GM23338 (cell line): ENCODE results near the gene R3HDM4. TPM values are rescaled to one million over a fixed set of nuclear protein-coding genes. Genes with fewer than 3 reads are reported as not detected.

ENCODE experiments used
- ATAC-seq: fragments of 200-7000 bp; cut with Tn5 transposase; 3 replicates; pipeline ENCODE4 v1.9.1; 2020
- DNase-seq: peaks from one replicate; pipeline ENCODE4 v3.0.0-alpha.2; 2015; ENCODE audit warnings: low spot score
- H2AFZ ChIP-seq: fragments of 200-600 bp; sonication (generic); 2 replicates; pipeline ENCODE4 v1.8.0; 2016; ENCODE audit warnings: antibody characterized with exemption, mild to moderate bottlenecking, moderate library complexity
- H3F3A ChIP-seq: fragments of 200-600 bp; sonication (generic); replicated peaks from 2 replicates; pipeline ENCODE4 v1.8.0; 2017; ENCODE audit warnings: antibody characterized with exemption, mixed run types, low read depth
- H3K27ac ChIP-seq: fragments of 200-600 bp; sonication (generic); 2 replicates; pipeline ENCODE4 v1.6.1; 2016; ENCODE audit warnings: low read depth
- H3K27me3 ChIP-seq: fragments of 200-600 bp; sonication (generic); 2 replicates; pipeline ENCODE4 v1.8.0; 2016; ENCODE audit warnings: mild to moderate bottlenecking, mixed run types, moderate library complexity; ENCODE audit not compliant: insufficient read depth
- H3K36me3 ChIP-seq: fragments of 200-600 bp; sonication (generic); 2 replicates; pipeline ENCODE4 v1.8.0; 2016; ENCODE audit warnings: mild to moderate bottlenecking; ENCODE audit not compliant: insufficient read depth
- H3K4me1 ChIP-seq: fragments of 200-600 bp; sonication (generic); 2 replicates; pipeline ENCODE4 v1.8.0; 2016; ENCODE audit warnings: mild to moderate bottlenecking, moderate library complexity; ENCODE audit not compliant: insufficient read depth
- H3K4me2 ChIP-seq: fragments of 200-600 bp; sonication (generic); 2 replicates; pipeline ENCODE4 v1.7.1; 2017; ENCODE audit warnings: mixed run types
- H3K4me3 ChIP-seq: fragments of 200-600 bp; sonication (generic); 2 replicates; pipeline ENCODE4 v1.6.1; 2016; ENCODE audit warnings: mixed run types
- H3K79me2 ChIP-seq: fragments of 200-600 bp; sonication (generic); replicated peaks from 2 replicates; pipeline ENCODE4 v1.8.0; 2017; ENCODE audit warnings: mild to moderate bottlenecking; ENCODE audit not compliant: insufficient read depth
- H3K9me2 ChIP-seq: fragments of 200-600 bp; sonication (generic); 2 replicates; pipeline ENCODE4 v1.8.0; 2017; ENCODE audit not compliant: insufficient read depth
- H4K20me1 ChIP-seq: fragments of 200-600 bp; sonication (generic); replicated peaks from 2 replicates; pipeline ENCODE4 v1.8.0; 2017; ENCODE audit warnings: mild to moderate bottlenecking; ENCODE audit not compliant: insufficient read depth
- H3K27ac Mint-ChIP-seq: 2 replicates; pipeline ENCODE4 v1.8.0; 2020; ENCODE audit warnings: inconsistent platforms, mild to moderate bottlenecking, moderate library complexity, mixed read lengths
- H3K27me3 Mint-ChIP-seq: 3 replicates; pipeline ENCODE4 v1.8.0; 2022; ENCODE audit warnings: low read depth, mild to moderate bottlenecking, moderate library complexity, mixed read lengths, inconsistent platforms; ENCODE audit not compliant: insufficient read depth, poor library complexity
- H3K36me3 Mint-ChIP-seq: 3 replicates; pipeline ENCODE4 v1.8.0; 2021; ENCODE audit warnings: low read depth, mild to moderate bottlenecking, inconsistent platforms, moderate library complexity, mixed read lengths
- H3K4me1 Mint-ChIP-seq: 3 replicates; pipeline ENCODE4 v1.8.0; 2020; ENCODE audit warnings: mild to moderate bottlenecking, inconsistent platforms, mixed read lengths
- H3K4me3 Mint-ChIP-seq: 3 replicates; pipeline ENCODE4 v1.8.0; 2021; ENCODE audit warnings: moderate library complexity, mild to moderate bottlenecking, inconsistent platforms, mixed read lengths
- H3K9me3 Mint-ChIP-seq: 3 replicates; pipeline ENCODE4 v1.8.0; 2020; ENCODE audit warnings: moderate library complexity, mild to moderate bottlenecking, inconsistent platforms, mixed read lengths
- CREB1 ChIP-seq: fragments of 250-450 bp; sonication (Bioruptor Pico); IDR thresholded peaks from 2 replicates; pipeline ENCODE4 v1.5.0; 2020; ENCODE audit warnings: low read depth, mild to moderate bottlenecking, moderate library complexity
- EZH2 ChIP-seq: fragments of 200-600 bp; sonication (generic); IDR thresholded peaks from one replicate; pipeline ENCODE4 v1.8.0; 2017; ENCODE audit warnings: antibody characterized with exemption, mild to moderate bottlenecking, low read depth; ENCODE audit not compliant: unreplicated experiment
- EZH2phosphoT487 ChIP-seq: fragments of 200-600 bp; sonication (generic); IDR thresholded peaks from one replicate; pipeline ENCODE4 v1.8.1; 2018; ENCODE audit warnings: antibody characterized with exemption; ENCODE audit not compliant: unreplicated experiment
- JUNB ChIP-seq: IDR thresholded peaks from one replicate; pipeline ENCODE4 v1.6.1; 2016; ENCODE audit warnings: antibody characterized with exemption; ENCODE audit not compliant: unreplicated experiment
- NANOG ChIP-seq: IDR thresholded peaks from 2 replicates; pipeline ENCODE4 v1.6.1; 2016; ENCODE audit warnings: antibody characterized with exemption, borderline replicate concordance
- POLR2AphosphoS5 ChIP-seq: IDR thresholded peaks from 2 replicates; pipeline ENCODE4 v1.6.1; 2016; ENCODE audit warnings: antibody characterized with exemption, low read depth
- STAT1 ChIP-seq: IDR thresholded peaks from one replicate; pipeline ENCODE4 v1.6.1; 2016; ENCODE audit warnings: antibody characterized with exemption; ENCODE audit not compliant: unreplicated experiment
- ZNF114 ChIP-seq: fragments of 250-450 bp; sonication (Bioruptor Pico); IDR thresholded peaks from 2 replicates; pipeline ENCODE4 v1.5.0; 2020; ENCODE audit warnings: mild to moderate bottlenecking, moderate library complexity
- ZNF331 ChIP-seq: fragments of 250-450 bp; sonication (Bioruptor Pico); IDR thresholded peaks from 2 replicates; pipeline ENCODE4 v1.5.0; 2020; ENCODE audit warnings: low read depth, mild to moderate bottlenecking, moderate library complexity
- polyA plus RNA-seq: library from polyadenylated mRNA; unstranded; fragments of >200 nt; fragmentation: Nextera tagmentation; extraction: Ambion mirVana; gene quantifications from 2 replicates; pipeline ENCODE4 v1.2.1, GENCODE V29; 2016
- total RNA-seq: library from RNA; depleted of rRNA; stranded (reverse); fragments of >200 nt; shearing (Covaris generic); gene quantifications from 2 replicates; pipeline ENCODE4 v1.2.3, GENCODE V29; 2014
- TF ChIP-seq, protein P1 (sequence below): IDR thresholded peaks from 2 replicates; pipeline ENCODE4 v1.6.1; 2016; ENCODE audit warnings: antibody characterized with exemption
- TF ChIP-seq, protein P2 (sequence below), 2 experiments: fragments of 200-600 bp in 1 of 2; sonication (generic) in 1 of 2; conservative IDR thresholded peaks; 2 replicates each; pipeline versions ENCODE4 v1.5.1 to v1.6.1; 2016 to 2017; ENCODE audit warnings: antibody characterized with exemption in 2 of 2, low read depth in 2 of 2, mild to moderate bottlenecking in 2 of 2, moderate library complexity in 1 of 2
- TF ChIP-seq, protein P3 (sequence below): IDR thresholded peaks from one replicate; pipeline ENCODE4 v1.6.1; 2018; ENCODE audit warnings: antibody characterized with exemption; ENCODE audit not compliant: unreplicated experiment

The R3HDM4 gene
- total and polyA plus RNA-seq, 2 experiments from 2014 or later = 76.5 to 87.1 TPM

DNA sequence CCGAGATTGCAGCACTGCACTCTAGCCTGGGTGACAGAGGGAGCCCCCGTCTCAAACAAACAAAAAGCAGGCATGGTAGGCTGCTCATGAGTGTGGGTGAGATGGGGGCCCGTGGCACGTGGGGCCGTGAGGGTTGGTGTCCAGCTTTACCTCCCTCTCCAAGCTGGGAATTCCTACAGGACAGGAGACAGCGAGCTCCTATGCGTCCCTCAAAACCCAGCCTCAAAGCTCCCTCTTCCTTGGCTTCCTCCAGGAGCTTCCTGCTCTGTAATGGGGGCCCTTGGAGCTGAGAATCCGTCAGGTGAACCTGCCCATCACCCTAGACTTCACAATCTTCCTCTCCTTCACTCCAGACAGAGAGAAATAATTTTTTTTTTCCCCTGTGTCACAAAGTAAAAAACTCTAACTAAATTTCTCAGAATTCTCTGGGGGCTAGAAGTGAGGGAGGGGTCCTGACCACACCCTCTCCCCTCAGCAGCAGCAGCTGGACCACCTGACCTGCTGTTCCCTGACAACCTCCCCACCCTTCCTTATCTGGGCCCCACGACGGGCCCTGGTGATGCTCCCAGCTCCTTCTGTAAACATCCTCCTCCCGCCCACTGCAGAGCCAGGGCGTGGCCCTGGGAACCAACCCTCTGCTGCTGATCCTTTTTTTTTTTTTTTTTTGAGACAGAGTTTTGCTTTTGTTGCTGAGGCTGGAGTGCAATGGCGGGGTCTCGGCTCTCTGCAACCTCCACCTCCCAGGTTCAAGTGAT lies 49.0 kb upstream of the R3HDM4 start (continued):
- no peak for TF ChIP-seq EZH2phosphoT487
- TF ChIP-seq STAT1 = no peak
- TF ChIP-seq, protein P1, sequence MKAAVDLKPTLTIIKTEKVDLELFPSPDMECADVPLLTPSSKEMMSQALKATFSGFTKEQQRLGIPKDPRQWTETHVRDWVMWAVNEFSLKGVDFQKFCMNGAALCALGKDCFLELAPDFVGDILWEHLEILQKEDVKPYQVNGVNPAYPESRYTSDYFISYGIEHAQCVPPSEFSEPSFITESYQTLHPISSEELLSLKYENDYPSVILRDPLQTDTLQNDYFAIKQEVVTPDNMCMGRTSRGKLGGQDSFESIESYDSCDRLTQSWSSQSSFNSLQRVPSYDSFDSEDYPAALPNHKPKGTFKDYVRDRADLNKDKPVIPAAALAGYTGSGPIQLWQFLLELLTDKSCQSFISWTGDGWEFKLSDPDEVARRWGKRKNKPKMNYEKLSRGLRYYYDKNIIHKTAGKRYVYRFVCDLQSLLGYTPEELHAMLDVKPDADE = no peak
- TF ChIP-seq, protein P2, sequence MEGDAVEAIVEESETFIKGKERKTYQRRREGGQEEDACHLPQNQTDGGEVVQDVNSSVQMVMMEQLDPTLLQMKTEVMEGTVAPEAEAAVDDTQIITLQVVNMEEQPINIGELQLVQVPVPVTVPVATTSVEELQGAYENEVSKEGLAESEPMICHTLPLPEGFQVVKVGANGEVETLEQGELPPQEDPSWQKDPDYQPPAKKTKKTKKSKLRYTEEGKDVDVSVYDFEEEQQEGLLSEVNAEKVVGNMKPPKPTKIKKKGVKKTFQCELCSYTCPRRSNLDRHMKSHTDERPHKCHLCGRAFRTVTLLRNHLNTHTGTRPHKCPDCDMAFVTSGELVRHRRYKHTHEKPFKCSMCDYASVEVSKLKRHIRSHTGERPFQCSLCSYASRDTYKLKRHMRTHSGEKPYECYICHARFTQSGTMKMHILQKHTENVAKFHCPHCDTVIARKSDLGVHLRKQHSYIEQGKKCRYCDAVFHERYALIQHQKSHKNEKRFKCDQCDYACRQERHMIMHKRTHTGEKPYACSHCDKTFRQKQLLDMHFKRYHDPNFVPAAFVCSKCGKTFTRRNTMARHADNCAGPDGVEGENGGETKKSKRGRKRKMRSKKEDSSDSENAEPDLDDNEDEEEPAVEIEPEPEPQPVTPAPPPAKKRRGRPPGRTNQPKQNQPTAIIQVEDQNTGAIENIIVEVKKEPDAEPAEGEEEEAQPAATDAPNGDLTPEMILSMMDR (conservative IDR thresholded peaks at IDR 0.05; ENCODE audit: low read depth in 2 of 2) = no peak
- no peak for TF ChIP-seq ZNF114 (CRISPR knock-in tag)
- TF ChIP-seq, protein P3, sequence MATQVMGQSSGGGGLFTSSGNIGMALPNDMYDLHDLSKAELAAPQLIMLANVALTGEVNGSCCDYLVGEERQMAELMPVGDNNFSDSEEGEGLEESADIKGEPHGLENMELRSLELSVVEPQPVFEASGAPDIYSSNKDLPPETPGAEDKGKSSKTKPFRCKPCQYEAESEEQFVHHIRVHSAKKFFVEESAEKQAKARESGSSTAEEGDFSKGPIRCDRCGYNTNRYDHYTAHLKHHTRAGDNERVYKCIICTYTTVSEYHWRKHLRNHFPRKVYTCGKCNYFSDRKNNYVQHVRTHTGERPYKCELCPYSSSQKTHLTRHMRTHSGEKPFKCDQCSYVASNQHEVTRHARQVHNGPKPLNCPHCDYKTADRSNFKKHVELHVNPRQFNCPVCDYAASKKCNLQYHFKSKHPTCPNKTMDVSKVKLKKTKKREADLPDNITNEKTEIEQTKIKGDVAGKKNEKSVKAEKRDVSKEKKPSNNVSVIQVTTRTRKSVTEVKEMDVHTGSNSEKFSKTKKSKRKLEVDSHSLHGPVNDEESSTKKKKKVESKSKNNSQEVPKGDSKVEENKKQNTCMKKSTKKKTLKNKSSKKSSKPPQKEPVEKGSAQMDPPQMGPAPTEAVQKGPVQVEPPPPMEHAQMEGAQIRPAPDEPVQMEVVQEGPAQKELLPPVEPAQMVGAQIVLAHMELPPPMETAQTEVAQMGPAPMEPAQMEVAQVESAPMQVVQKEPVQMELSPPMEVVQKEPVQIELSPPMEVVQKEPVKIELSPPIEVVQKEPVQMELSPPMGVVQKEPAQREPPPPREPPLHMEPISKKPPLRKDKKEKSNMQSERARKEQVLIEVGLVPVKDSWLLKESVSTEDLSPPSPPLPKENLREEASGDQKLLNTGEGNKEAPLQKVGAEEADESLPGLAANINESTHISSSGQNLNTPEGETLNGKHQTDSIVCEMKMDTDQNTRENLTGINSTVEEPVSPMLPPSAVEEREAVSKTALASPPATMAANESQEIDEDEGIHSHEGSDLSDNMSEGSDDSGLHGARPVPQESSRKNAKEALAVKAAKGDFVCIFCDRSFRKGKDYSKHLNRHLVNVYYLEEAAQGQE = no peak

DNA sequence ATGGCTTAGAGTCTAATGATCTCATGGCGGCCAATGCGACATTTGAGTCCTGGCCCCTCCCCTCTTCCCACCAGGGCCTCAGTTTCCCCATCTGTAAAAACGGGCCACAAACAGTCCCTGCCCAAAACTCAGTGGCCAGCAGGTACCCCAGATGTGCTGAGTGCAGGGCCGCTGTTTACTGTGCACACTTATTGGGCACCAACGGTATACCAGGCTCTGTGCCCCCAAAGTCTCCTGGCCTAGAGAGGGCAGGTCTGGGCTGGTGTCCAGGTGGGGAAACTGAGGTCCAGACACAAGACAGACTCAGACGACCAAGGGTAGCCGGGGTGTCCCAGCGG lies 47.6 kb upstream of the R3HDM4 start:
- H3K4me3 ChIP-seq = no peak overlapping the region
- Mint-ChIP-seq H3K9me3 (peaks cover 5% of the 10 kb centered on the region; the same call in 2 of the 3 replicates), H3K27ac (no peak overlapping the region), H3K4me3 (no peak overlapping the region), H3K4me1 (peaks cover 20% of the 10 kb centered on the region), H3K36me3 (peaks cover 35% of the 10 kb centered on the region), H3K27me3 (peaks cover 20% of the 10 kb centered on the region)
- no peak overlapping the region for H3K27ac ChIP-seq
- H4K20me1 ChIP-seq = no peaks in the 10 kb centered on the region
- peaks cover 11% of the 10 kb centered on the region; the same call in 1 of the 2 replicates for H3K4me1 ChIP-seq
- no peaks in the 10 kb centered on the region for H3K9me2 ChIP-seq
- ATAC-seq = no peak
- H3K79me2 ChIP-seq = peaks cover 6% of the 10 kb centered on the region; the same call in 1 of the 2 replicates
- H3K36me3 ChIP-seq = peaks cover 7% of the 10 kb centered on the region
- H3K27me3 ChIP-seq = no peaks in the 10 kb centered on the region
- DNase-seq = no peak
- H3F3A ChIP-seq = peaks cover 8% of the 10 kb centered on the region; the same call in 1 of the 2 replicates
- no peak overlapping the region for H3K4me2 ChIP-seq
- H2AFZ ChIP-seq = no peak overlapping the region
- TF ChIP-seq ZNF114 (CRISPR knock-in tag) (no peak), NANOG (no peak), ZNF331 (CRISPR knock-in tag) (no peak), EZH2phosphoT487 (no peak), POLR2AphosphoS5 (no peak), CREB1 (no peak), JUNB (no peak), EZH2 (no peak)
- TF ChIP-seq, protein P1 = no peak
- TF ChIP-seq, protein P2 (conservative IDR thresholded peaks at IDR 0.05; ENCODE audit: low read depth in 2 of 2) = no peak
- TF ChIP-seq, protein P3 = no peak
